GM20000 (cell line): Measurements from ENCODE around the gene CFAP46.

Experiments
- DNase-seq: peaks from one replicate; pipeline ENCODE4 v3.0.0; 2012; ENCODE audit warnings: low spot score
- TF ChIP-seq, protein P1 (sequence below): IDR thresholded peaks from 2 replicates; pipeline ENCODE4 v1.5.1; 2012; ENCODE audit warnings: mild to moderate bottlenecking, control low read depth; ENCODE audit errors: extremely low read depth, missing control alignments

Gene CFAP46

DNA sequence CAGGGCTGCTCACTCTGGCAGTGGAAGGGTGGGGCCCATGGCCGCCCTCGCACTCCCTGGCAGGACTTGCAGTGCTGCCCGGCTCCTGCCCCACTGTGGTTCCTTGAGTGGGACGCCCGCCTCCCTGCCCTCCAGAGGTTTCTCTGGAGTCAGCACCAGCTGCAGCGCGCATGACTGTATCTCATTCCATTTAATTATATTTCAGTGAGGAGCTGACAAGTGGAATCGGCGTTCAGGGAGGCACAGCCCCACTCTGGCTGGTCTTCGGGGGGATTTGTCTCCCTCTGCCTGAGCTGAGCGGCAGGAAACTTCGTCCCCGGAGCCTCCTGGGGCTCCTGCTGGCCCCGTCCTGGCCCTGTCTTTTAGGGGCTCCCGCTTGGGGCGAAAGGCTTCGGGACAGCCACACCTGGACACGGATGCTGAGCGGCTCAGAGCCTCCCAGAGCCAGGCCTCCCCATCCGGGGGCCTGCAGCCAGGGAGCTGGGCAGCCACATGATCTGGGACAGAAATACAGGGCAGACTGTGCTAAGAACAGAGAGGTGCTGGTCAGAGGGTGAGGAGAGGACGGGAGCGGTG, 81.2 kb downstream of the CFAP46 start:
- TF ChIP-seq, protein P1, sequence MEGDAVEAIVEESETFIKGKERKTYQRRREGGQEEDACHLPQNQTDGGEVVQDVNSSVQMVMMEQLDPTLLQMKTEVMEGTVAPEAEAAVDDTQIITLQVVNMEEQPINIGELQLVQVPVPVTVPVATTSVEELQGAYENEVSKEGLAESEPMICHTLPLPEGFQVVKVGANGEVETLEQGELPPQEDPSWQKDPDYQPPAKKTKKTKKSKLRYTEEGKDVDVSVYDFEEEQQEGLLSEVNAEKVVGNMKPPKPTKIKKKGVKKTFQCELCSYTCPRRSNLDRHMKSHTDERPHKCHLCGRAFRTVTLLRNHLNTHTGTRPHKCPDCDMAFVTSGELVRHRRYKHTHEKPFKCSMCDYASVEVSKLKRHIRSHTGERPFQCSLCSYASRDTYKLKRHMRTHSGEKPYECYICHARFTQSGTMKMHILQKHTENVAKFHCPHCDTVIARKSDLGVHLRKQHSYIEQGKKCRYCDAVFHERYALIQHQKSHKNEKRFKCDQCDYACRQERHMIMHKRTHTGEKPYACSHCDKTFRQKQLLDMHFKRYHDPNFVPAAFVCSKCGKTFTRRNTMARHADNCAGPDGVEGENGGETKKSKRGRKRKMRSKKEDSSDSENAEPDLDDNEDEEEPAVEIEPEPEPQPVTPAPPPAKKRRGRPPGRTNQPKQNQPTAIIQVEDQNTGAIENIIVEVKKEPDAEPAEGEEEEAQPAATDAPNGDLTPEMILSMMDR, result no peak
- no peak for DNase-seq

DNA sequence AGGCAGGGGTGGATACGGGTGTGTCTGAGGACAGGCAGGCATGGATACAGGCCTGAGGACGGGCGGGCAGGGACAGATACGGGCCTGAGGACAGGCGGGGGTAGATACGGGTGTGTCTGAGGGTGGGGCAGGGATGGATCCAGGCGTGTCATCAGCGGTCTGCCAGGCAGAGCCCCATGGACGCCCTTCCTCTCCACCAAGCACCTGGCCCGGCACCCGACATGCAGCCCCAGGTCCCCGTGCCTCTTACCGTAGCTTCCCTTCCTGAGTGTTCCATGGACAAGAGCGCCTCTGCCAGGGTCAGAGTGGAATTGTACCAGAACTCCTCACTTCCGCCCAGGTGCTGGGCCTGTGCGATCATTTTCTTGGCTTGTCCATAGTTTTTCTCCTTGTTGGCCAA, 81.8 kb downstream of the CFAP46 start:
- no peak for DNase-seq
- TF ChIP-seq, protein P1, result no peak

DNA sequence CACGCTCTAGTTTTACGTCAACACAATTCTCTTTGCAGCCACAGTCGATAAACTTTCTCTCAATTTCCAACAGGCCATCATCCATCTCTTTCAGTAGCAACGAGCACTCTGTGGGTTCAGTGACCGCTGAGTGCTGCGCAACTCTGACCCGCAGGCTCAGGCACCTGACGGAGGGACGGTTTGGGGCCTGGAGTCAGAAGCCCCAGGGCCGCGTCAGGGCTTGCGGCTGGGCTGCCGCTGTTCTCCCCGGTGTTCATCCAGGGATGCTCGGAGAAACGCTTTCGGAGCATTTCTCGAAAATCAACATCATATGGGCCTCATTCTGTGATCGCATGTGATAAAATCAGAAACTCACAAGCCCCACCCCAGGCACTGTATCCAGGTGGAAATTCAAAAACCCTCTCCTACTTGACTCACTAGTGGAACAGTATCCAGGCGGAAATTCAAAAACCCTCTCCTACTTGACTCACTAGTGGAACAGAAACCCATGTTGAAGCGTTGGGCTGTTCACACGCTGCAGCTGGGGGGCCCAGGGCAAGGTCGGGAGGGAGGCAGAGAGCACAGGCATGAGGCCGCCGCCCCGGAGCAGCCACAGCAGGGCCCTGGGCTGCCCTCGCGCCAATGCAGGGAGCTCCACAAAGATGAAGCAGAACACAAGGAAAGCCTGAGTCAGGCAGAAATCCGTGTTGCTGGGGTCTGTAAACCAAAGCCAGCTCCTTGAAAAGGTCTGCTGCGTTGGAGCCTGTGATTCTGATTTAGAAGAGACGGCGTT, 83.1 kb downstream of the CFAP46 start:
- no peak for DNase-seq
- TF ChIP-seq, protein P1, result no peak

DNA sequence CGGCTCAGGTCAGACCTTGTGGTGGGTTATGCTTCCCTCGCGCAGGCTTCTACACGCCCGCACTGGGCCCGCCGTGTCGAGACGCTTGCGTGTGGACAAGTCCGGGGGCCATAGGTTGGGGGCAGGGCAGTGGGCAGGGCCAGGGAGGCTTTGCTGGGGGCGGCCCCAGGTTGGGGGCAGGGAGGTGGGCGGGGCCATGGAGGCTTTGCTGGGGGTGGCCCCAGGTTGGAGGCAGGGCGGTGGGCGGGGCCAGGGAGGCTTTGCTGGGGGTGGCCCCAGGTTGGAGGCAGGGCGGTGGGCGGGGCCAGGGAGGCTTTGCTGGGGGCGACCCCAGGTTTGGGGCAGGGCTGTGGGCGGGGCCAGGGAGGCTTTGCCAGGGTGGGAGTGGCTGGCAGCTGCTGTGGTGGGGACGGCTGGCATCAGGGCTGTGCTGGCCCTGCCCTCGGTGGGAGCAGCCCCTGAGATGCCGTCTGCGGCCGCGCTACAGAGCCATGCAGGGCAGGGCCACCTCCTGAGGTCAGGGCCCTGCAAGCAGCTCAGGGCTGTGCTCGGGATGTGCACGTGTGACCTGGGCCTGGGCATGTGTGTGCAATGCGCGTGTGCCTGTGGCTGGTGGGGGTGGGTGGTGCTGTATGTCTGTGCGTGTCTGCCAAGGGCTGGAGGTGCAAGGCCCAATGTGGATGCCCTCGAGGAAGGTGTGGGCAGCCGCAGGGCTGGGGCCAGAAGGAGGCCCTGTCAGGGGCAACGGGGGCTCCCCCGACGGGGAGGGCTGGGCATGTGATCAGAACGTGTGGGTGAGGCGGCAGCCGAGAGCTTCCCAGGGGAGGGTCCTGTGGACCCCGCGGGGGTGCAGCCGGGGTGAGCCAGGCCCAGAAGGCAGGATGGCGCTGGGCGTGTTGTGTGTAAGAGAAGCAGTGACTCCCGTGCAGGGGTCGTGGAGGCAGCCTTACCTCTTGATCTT, 84.0 kb downstream of the CFAP46 start:
- TF ChIP-seq, protein P1, result no peak
- DNase-seq, result no peak

DNA sequence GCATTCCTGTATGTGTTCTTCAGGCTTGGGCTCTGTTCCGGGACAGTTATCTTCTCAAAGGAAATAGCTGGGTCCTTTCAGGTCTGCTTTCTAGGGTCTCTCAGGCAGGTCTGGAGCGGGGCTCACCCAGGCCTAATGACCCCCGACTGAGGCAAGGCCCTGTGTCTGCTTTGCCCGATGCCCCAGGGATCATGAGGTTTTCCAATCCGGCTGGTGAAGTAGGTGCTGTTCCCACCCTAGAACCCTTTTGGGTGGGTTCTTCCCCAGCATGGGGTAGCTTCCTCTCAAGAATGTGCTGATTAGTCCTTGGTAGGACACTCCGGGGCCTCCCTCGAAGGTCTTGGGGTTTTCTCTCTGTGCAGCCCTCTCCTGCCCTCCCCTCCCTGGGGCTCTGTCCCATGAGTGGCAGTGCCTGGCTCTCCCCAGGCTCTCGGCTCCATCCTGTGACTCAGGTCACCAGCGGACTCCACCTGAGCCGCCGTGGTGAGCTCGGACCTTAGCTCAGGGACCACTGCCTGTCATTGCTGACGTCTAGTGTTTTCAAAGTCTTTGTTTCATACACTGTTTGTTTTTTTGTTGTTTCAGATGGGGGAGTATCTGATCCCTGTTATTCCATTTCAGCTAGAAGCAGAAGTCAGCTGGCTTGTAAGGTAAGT, 85.4 kb downstream of the CFAP46 start:
- TF ChIP-seq, protein P1, result no peak
- DNase-seq, result no peak

DNA sequence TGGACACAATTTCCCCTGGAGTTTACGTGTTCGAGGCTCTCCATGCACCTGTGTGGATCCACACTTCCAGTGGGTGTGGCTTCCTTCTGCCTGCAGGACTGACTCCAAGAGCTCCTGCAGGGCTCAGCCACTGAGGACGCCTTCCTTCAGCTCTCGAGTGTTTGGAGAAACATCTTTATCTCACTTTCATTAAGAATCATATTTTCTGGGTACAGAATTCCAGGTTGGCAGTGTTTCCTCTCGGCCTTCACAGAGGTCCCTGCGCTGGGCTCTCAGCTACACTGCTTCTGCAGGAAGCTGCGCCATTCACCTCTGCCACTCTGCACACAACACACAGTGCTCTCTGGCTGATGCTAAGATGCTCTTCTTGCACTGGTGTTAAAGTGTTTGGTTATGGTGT, 86.5 kb downstream of the CFAP46 start:
- no peak for DNase-seq
- TF ChIP-seq, protein P1, result no peak
